IPS-15b (cell line): ENCODE measurements around the gene PER1.

Source experiments
- H3K27me3 ChIP-seq: one replicate; pipeline ENCODE4 v1.6.1; 2013; ENCODE audit warnings: low read length; ENCODE audit not compliant: control insufficient read depth, insufficient read depth
- H3K36me3 ChIP-seq: one replicate; pipeline ENCODE4 v1.6.1; 2013; ENCODE audit warnings: low read length; ENCODE audit not compliant: control insufficient read depth, insufficient read depth
- H3K4me1 ChIP-seq: one replicate; pipeline ENCODE4 v1.6.1; 2013; ENCODE audit warnings: mild to moderate bottlenecking, low read length; ENCODE audit not compliant: control insufficient read depth, insufficient read depth
- H3K4me3 ChIP-seq: one replicate; pipeline ENCODE4 v1.5.1; 2013; ENCODE audit warnings: low read depth, low read length
- H3K9ac ChIP-seq: one replicate; pipeline ENCODE4 v1.6.1; 2013; ENCODE audit warnings: low read depth, mild to moderate bottlenecking, low read length
- H3K9me3 ChIP-seq: one replicate; pipeline ENCODE4 v1.6.1; 2013; ENCODE audit warnings: mild to moderate bottlenecking, low read length; ENCODE audit not compliant: control insufficient read depth, insufficient read depth

The PER1 gene

DNA sequence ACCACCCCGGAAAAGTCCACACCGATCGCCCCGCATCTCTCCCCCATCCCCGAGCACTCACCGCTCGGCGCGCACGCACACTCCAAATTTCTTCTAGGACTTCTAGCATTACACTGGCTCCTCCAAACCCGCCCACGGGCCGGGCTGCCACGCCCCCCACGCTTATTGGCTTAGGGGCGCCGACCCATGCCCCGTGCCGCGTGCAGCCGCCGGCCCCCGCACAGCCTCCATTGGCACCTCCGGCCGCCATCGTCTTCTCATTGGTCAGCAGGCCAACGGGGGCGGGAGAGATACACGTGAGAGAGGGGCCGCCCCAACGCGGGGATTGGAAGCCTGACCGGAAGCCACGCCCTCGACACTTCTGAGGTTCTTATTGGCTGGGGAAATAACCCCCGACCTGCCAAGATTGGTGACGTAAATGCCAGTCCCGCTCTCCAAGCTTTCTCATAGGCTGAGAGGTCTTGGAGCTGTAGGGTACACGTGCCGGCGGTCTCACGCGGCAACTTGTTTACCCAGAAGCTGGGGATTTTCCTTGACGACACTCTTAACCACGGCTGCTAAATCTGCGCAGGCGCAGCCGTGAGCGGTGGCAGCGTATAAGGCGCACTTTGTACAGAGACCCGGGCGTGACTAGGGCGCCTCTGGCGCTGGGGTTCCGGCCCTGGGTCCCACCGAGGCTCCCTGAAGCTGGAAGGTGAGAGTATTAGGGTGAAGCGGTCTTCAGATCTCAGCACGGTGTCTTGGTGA lies 4.2 kb upstream of the PER1 start:
- peaks cover 18% of the 10 kb centered on the region for H3K4me1 ChIP-seq
- peak overlapping the region; percentile 83 for H3K9ac ChIP-seq
- H3K4me3 ChIP-seq: peak overlapping the region; percentile 95
- peaks cover 2% of the 10 kb centered on the region for H3K27me3 ChIP-seq
- H3K36me3 ChIP-seq: peaks cover 5% of the 10 kb centered on the region
- no peaks in the 10 kb centered on the region for H3K9me3 ChIP-seq

DNA sequence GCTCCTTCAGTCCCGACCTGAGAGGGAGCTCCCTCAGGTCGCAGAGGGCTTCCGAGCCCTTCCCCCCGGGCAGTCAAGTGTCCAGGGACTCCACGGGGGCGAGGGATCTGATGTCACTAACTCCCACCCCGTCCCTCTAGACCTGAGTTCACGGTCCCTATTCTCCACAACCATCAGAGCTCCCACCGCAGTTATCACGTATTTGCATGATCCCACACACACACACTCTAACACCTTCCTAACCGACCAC lies 3.7 kb upstream of the PER1 start:
- H3K4me1 ChIP-seq: peaks cover 16% of the 10 kb centered on the region
- H3K27me3 ChIP-seq: peaks cover 2% of the 10 kb centered on the region

DNA sequence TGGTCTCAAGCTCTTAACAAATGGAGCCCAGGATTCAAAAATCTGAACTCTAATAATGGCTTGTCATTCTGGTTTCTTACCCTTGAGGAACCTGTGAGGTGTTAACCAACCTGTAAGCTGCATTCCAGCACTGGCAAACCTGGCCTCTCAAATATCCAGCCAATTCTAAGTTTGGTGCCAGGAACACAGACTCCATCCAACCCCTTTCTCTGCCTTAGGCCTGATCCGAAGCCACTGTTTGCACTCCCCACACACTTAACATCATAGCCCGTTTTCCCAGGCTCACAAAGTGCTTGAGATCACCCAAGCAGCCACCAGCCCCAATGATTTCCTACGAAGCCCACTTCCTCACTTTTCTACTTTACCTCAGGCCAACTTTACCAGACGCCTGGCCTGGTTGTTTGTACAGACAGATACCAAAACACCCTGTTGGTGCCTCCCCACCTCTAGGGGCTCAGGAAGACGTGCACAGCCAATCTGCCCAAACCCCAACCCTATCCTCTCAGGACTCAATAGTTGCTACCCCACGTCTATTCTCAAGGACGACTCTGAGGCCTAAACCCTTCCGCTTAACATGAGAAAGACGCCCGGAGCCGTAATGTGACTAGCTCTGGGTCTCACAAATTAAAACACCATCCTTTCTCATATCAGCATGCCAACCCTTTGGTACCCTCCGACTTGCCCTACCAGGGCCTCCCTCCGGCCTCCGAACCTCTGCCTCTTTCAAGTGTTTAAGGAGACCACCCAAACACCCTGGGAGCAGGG lies 3.2 kb upstream of the PER1 start:
- Histone ChIP-seq H3K9ac (peak overlapping the region; percentile 47), H3K36me3 (peaks cover 3% of the 10 kb centered on the region)

More for the DNA sequence above, 3.7 kb upstream of the PER1 start:
- H3K36me3 ChIP-seq: peaks cover 5% of the 10 kb centered on the region
- H3K9me3 ChIP-seq: no peaks in the 10 kb centered on the region
- peak overlapping the region; percentile 95 for H3K4me3 ChIP-seq
- peak overlapping the region; percentile 47 for H3K9ac ChIP-seq

DNA sequence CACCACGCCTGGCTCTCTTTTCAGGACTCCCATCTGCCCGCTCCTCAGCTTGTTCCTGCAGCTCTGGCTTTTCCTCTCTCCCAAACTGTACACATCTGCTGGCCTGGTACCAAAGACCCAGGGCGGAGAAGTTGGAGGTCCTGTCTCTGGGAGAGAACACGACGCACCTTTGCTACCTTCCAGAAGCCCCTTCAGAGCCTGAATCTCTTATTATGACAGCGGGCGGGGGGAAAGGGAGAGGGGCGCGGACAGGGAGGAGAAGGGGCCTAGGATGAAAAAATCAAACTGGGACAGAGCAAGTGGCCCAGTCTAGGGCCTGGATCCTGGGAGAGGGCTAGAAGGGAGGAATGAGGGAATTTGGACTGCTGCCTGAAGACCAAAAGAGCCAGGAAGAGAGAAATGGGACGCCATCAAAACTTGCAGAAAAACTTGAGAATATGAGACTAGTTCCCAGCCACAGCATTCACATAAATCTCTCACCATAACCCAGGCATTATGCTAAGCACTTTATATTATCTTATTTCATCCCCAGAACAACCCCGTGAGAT lies 2.5 kb upstream of the PER1 start:
- Histone ChIP-seq H3K4me3 (peak overlapping the region; percentile 61), H3K36me3 (peaks cover 9% of the 10 kb centered on the region), H3K9me3 (no peaks in the 10 kb centered on the region), H3K4me1 (peaks cover 16% of the 10 kb centered on the region), H3K27me3 (peaks cover 2% of the 10 kb centered on the region), H3K9ac (peak overlapping the region; percentile 54)

More for the DNA sequence above, 3.2 kb upstream of the PER1 start:
- Histone ChIP-seq H3K4me1 (peaks cover 16% of the 10 kb centered on the region), H3K9me3 (no peaks in the 10 kb centered on the region), H3K27me3 (peaks cover 2% of the 10 kb centered on the region), H3K4me3 (peak overlapping the region; percentile 95)

DNA sequence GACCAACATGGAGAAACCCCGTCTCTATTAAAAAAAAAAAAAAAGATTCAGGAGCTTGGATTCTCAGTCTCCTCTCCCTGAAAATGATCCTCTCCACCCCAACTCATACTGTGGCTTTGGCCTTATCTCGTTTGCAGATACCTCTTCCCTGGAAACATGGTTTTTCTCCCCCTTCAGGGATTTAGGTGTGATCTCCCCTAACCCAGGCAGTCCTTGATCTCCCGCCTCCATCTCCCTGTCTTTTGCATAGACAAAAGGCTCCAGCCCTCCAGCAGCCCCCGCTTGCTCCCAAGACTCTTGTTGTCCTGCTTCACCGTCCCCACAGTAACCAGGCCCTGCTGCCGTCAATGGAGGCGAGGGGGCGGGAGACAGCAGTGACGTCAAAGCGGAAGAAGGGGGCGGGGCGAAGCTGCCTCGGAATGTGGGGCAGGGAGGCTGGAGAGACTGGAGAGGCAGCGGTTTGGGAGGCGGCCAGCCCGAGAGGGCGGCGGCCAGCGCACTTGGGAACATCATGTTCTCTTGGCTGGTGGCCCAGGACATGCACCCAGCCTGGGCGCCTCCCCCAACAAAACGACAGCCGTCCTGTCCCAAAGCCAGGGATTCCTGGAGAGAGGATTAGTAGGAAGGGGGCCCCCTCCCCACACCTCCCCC lies 1.9 kb upstream of the PER1 start:
- no peaks in the 10 kb centered on the region for H3K9me3 ChIP-seq
- peaks cover 16% of the 10 kb centered on the region for H3K4me1 ChIP-seq
- peaks cover 2% of the 10 kb centered on the region for H3K27me3 ChIP-seq
- peaks cover 15% of the 10 kb centered on the region for H3K36me3 ChIP-seq
- peak overlapping the region; percentile 61 for H3K4me3 ChIP-seq
- H3K9ac ChIP-seq: peak overlapping the region; percentile 54

DNA sequence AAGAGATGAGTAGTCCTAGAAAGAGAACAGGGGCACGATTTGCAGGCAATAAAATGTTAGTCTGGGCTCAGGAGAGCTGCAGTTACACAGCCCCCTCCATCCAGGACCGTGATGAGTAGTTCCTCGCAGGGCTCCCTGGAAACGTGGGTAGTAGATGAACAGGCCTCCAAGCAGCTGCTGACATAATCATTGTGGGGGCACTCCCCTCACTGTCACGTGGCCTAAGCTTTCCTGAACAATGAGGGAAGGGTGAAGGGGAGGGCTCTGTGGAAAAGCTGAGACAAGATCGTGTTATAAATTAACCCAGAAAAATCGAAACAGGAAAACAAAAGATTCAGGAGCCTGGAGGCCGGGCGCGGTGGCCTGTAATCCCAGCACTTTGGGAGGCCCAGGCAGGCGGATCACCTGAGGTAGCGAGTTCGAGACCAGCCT lies 1.3 kb upstream of the PER1 start:
- Histone ChIP-seq H3K4me1 (peaks cover 16% of the 10 kb centered on the region), H3K27me3 (peaks cover 2% of the 10 kb centered on the region), H3K36me3 (peaks cover 17% of the 10 kb centered on the region), H3K9me3 (no peaks in the 10 kb centered on the region), H3K4me3 (no peak overlapping the region), H3K9ac (no peak overlapping the region)

DNA sequence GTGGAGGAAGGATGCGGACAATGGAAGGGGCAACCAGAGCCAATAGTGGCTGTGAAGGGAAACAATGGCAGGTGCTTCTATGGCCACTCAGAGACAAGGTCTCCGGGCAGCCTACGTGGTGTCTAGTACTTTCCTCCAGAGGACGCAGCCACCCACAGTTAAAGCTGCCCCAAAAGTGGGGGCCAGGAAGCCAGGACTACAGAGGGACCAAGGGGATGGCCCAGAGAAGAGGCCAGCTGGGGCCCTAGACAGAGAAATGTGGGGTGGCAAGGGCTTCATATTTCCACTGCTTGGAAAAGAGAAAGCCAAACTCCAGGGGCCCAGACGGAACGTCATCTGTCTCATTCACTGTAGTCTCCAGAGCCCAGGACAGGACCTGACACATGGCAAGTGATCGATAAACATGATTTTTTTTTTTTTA lies 837 bp upstream of the PER1 start:
- Histone ChIP-seq H3K4me1 (peaks cover 16% of the 10 kb centered on the region), H3K4me3 (peak overlapping the region; percentile 43), H3K9ac (no peak overlapping the region), H3K27me3 (peaks cover 2% of the 10 kb centered on the region), H3K9me3 (no peaks in the 10 kb centered on the region), H3K36me3 (peaks cover 19% of the 10 kb centered on the region)

DNA sequence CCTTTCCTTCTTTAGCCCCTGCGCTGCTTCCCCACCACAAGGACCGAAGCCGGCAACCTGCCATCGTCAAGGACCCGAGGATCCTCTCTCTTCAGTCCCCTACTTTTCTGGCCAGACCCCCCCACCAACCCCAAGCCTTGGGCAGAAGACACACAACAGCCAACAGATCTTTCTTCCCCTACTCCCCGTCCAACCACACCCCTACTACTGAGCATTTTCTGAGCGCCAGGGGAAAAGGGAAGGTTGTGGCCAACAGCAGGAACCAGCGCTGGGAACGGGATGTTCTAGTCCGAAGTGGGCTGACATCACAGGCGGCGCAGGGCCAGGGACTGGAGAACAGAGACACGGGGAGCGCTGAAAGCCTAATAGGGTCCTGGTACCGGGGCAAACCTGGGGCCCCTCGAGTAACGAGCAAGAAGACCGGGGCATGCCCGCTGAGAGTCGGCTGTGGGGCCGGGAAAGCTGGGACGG lies 528 bp downstream of the PER1 start:
- Histone ChIP-seq H3K9ac (peak overlapping the region; percentile 16), H3K4me3 (peak overlapping the region; percentile 91), H3K27me3 (peaks cover 2% of the 10 kb centered on the region), H3K4me1 (peaks cover 14% of the 10 kb centered on the region), H3K36me3 (peaks cover 33% of the 10 kb centered on the region), H3K9me3 (no peaks in the 10 kb centered on the region)

DNA sequence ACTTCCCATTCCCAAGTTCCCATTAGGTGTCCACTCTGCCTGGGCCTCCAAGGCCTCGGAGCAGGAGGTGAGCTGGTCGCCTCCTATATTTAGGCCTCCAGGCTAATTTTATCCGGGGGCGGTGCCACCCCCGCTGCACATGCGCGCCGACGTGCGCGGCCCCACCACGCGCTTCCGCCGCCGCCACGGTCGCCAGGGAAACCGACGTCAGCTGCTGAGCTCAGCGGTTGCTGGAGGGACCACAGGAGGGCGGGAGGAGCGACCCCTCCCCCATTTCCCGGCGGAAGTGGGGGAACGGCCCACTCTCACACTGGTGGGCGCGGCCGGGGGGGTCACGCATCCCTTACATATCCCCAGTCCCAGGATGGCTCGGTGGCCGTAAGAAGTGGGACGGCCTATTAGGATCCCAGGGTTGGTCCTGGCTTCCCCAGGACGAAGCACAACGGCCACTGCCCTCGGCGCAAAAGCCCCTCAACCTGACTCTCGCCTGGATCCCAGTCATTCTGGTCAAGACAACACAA lies 1.0 kb downstream of the PER1 start:
- H3K9me3 ChIP-seq: no peaks in the 10 kb centered on the region
- peak overlapping the region; percentile 91 for H3K4me3 ChIP-seq
- no peak overlapping the region for H3K9ac ChIP-seq
- peaks cover 36% of the 10 kb centered on the region for H3K36me3 ChIP-seq
- peaks cover 14% of the 10 kb centered on the region for H3K4me1 ChIP-seq
- peaks cover 2% of the 10 kb centered on the region for H3K27me3 ChIP-seq

DNA sequence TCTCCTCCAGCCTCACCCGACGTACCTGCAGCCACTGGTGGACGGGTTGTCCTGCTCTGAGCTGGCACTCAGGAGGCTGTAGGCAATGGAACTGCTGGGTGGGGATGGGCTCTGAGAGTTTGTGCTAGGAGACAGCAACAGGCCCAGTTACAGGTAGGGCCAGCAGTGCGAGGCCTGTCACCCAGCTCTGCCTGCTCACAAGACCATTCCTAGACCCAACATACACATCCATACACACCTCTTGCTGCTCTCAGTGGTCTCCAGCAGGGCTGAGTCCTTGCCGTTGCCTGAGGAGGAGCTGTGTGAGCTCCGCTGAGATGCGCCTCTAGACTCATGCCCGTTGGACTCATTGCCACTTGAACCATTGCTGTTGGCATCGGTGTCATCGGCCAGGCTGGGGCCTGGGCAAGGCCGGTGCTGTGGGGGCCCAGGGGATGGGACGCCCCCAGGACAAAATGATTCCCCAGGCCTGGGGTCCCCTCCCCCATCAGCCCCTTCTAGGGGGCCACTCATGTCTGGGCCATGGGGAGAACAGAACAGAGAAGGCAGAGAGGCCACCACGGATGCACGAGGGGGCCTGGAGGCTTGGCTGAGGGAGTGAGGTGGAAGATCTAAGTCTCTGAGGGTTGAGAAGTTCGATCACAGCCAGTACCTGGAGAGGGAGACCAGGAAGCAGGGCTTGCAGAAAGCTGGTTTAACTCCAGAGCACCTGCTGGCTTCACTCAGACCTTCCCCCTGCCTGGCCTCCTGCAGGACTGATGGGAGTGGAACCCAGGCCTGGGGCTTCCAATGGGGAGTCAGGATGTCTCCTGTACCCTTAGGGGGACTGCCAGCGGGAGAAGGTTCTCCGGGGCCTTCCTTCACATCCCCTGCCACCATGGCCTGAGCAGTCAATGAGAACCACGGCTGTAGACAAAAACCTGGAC lies 1.7 kb downstream of the PER1 start:
- no peak overlapping the region for H3K9ac ChIP-seq
- H3K9me3 ChIP-seq: no peaks in the 10 kb centered on the region
- peaks cover 43% of the 10 kb centered on the region for H3K36me3 ChIP-seq
- H3K4me3 ChIP-seq: peak overlapping the region; percentile 91
- peaks cover 2% of the 10 kb centered on the region for H3K27me3 ChIP-seq
- H3K4me1 ChIP-seq: peaks cover 14% of the 10 kb centered on the region
